GM23338 (cell line): ENCODE measurements around the gene TMPRSS3.

Source experiments
- CTCF ChIP-seq, 2 experiments: fragments of 200-600 bp in 1 of 2; sonication (generic) in 1 of 2; conservative IDR thresholded peaks; 2 replicates each; pipeline versions ENCODE4 v1.5.1 to v1.6.1; 2016 to 2017; ENCODE audit warnings: antibody characterized with exemption in 2 of 2, low read depth in 2 of 2, mild to moderate bottlenecking in 2 of 2, moderate library complexity in 1 of 2
- ETS1 ChIP-seq: IDR thresholded peaks from 2 replicates; pipeline ENCODE4 v1.6.1; 2016; ENCODE audit warnings: antibody characterized with exemption
- EZH2 ChIP-seq: fragments of 200-600 bp; sonication (generic); IDR thresholded peaks from one replicate; pipeline ENCODE4 v1.8.0; 2017; ENCODE audit warnings: antibody characterized with exemption, mild to moderate bottlenecking, low read depth; ENCODE audit not compliant: unreplicated experiment
- EZH2phosphoT487 ChIP-seq: fragments of 200-600 bp; sonication (generic); IDR thresholded peaks from one replicate; pipeline ENCODE4 v1.8.1; 2018; ENCODE audit warnings: antibody characterized with exemption; ENCODE audit not compliant: unreplicated experiment
- JUNB ChIP-seq: IDR thresholded peaks from one replicate; pipeline ENCODE4 v1.6.1; 2016; ENCODE audit warnings: antibody characterized with exemption; ENCODE audit not compliant: unreplicated experiment
- POLR2AphosphoS5 ChIP-seq: IDR thresholded peaks from 2 replicates; pipeline ENCODE4 v1.6.1; 2016; ENCODE audit warnings: antibody characterized with exemption, low read depth
- ZNF114 ChIP-seq: fragments of 250-450 bp; sonication (Bioruptor Pico); IDR thresholded peaks from 2 replicates; pipeline ENCODE4 v1.5.0; 2020; ENCODE audit warnings: mild to moderate bottlenecking, moderate library complexity
- TF ChIP-seq, protein P1 (sequence below): IDR thresholded peaks from one replicate; pipeline ENCODE4 v1.6.1; 2018; ENCODE audit warnings: antibody characterized with exemption; ENCODE audit not compliant: unreplicated experiment

DNA sequence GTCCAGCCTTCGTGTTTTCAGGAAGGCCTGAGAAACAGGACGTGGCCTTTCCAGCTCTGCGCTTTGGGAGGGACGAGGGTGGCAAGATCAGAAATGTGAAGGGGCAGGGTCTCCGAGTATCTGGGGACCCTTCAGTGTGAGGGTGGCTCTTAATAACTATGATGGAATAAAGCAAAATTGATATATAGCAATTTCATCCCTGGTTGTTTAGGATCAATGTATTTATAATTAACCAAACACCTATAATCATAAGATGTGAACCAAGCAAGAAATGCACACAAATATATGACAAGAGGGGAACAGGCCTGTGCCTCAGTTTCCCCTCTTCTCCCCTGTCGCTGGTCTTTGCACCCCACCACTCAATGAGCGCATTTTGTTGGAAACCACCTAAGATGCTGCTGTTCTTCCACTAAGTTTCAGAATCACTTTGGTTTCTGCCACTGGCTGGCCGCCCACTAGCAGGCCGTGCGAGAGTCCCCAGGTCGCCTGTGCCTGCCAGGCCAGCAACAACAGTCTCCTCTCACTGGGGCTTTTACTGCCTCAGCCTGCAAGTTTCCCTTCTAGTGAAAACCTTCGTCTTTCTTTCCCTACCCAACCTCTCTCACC lies 44.4 kb upstream of the TMPRSS3 start:
- TF ChIP-seq CTCF (conservative IDR thresholded peaks at IDR 0.05; ENCODE audit: low read depth in 2 of 2): no peak
- no peak for TF ChIP-seq POLR2AphosphoS5
- no peak for TF ChIP-seq EZH2
- TF ChIP-seq EZH2phosphoT487: no peak
- TF ChIP-seq JUNB: no peak
- no peak for TF ChIP-seq ZNF114
- TF ChIP-seq, protein P1, sequence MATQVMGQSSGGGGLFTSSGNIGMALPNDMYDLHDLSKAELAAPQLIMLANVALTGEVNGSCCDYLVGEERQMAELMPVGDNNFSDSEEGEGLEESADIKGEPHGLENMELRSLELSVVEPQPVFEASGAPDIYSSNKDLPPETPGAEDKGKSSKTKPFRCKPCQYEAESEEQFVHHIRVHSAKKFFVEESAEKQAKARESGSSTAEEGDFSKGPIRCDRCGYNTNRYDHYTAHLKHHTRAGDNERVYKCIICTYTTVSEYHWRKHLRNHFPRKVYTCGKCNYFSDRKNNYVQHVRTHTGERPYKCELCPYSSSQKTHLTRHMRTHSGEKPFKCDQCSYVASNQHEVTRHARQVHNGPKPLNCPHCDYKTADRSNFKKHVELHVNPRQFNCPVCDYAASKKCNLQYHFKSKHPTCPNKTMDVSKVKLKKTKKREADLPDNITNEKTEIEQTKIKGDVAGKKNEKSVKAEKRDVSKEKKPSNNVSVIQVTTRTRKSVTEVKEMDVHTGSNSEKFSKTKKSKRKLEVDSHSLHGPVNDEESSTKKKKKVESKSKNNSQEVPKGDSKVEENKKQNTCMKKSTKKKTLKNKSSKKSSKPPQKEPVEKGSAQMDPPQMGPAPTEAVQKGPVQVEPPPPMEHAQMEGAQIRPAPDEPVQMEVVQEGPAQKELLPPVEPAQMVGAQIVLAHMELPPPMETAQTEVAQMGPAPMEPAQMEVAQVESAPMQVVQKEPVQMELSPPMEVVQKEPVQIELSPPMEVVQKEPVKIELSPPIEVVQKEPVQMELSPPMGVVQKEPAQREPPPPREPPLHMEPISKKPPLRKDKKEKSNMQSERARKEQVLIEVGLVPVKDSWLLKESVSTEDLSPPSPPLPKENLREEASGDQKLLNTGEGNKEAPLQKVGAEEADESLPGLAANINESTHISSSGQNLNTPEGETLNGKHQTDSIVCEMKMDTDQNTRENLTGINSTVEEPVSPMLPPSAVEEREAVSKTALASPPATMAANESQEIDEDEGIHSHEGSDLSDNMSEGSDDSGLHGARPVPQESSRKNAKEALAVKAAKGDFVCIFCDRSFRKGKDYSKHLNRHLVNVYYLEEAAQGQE: no peak
- TF ChIP-seq ETS1: no peak
